HepG2 (cell line): ENCODE results near the gene TXNIP. TPM values are rescaled to one million over a fixed set of nuclear protein-coding genes. Genes with fewer than 3 reads are reported as not detected.

ENCODE experiments used
- CEBPB ChIP-seq: IDR thresholded peaks from 2 replicates; pipeline ENCODE4 v1.6.1; 2011; ENCODE audit warnings: low read depth, low read length, improper control_type of control experiment, borderline replicate concordance
- FOXJ3 ChIP-seq: sonication (generic); formaldehyde crosslinking; IDR thresholded peaks from 2 replicates; pipeline ENCODE4 v1.4.0; 2020; ENCODE audit warnings: missing genetic modification reagents, mild to moderate bottlenecking, borderline replicate concordance
- FOXP1 ChIP-seq, 2 experiments: fragments of 450-650 bp in 1 of 2; IDR thresholded peaks; 2 replicates each; pipeline ENCODE4 v1.6.1; 2017 to 2018; ENCODE audit warnings: antibody characterized with exemption in 1 of 2
- HDAC1 ChIP-seq: sonication (generic); formaldehyde crosslinking; IDR thresholded peaks from 2 replicates; pipeline ENCODE4 v1.5.1; 2020; ENCODE audit warnings: mild to moderate bottlenecking, missing genetic modification reagents
- HMG20B ChIP-seq: conservative IDR thresholded peaks from 2 replicates; pipeline ENCODE4 v1.6.1; 2016; ENCODE audit warnings: missing genetic modification reagents, missing compliant biosample characterization
- HOXA3 ChIP-seq: sonication (generic); formaldehyde crosslinking; IDR thresholded peaks from 2 replicates; pipeline ENCODE4 v1.5.0; 2020; ENCODE audit warnings: missing genetic modification reagents
- MEIS2 ChIP-seq: sonication (generic); formaldehyde crosslinking; IDR thresholded peaks from 2 replicates; pipeline ENCODE4 v1.9.0; 2021; ENCODE audit warnings: mild to moderate bottlenecking, missing genetic modification reagents
- MNT ChIP-seq: fragments of 450-650 bp; IDR thresholded peaks from 2 replicates; pipeline ENCODE4 v1.6.1; 2016
- NR2F6 ChIP-seq, 2 experiments: IDR thresholded peaks; 2 replicates each; pipeline ENCODE4 v1.6.1; 2016; ENCODE audit warnings: antibody characterized with exemption in 1 of 2, mild to moderate bottlenecking in 1 of 2
- PCBP2 ChIP-seq: fragments of 200-400 bp; formaldehyde crosslinking; optimal IDR thresholded peaks from 2 replicates; pipeline ENCODE3; 2018; ENCODE audit warnings: low read length, low read depth; ENCODE audit not compliant: poor library complexity, severe bottlenecking
- RARA ChIP-seq: IDR thresholded peaks from 2 replicates; pipeline ENCODE4 v1.6.1; 2016; ENCODE audit warnings: missing genetic modification reagents, missing compliant biosample characterization
- SRSF9 ChIP-seq: fragments of 200-400 bp; formaldehyde crosslinking; IDR thresholded peaks from 2 replicates; pipeline ENCODE4 v1.6.1; 2018; ENCODE audit warnings: borderline replicate concordance, mild to moderate bottlenecking, low read depth, low read length; ENCODE audit not compliant: insufficient read depth, poor library complexity, severe bottlenecking
- ZGPAT ChIP-seq: IDR thresholded peaks from 2 replicates; pipeline ENCODE4 v1.6.1; 2016; ENCODE audit warnings: mild to moderate bottlenecking
- ZKSCAN5 ChIP-seq: sonication (generic); formaldehyde crosslinking; IDR thresholded peaks from 2 replicates; pipeline ENCODE4 v1.5.1; 2020; ENCODE audit warnings: mild to moderate bottlenecking, missing genetic modification reagents
- polyA plus RNA-seq, 8 experiments: library from polyadenylated mRNA; depleted of rRNA in 3 of 8; stranded (reverse) in 7 of 8; unstranded in 1 of 8; fragments of >200 nt; fragmentation: Illumina TruSeq in 4 of 8; extraction: Trizol in 4 of 8; gene quantifications; 2 replicates each; pipeline versions ENCODE4 v1.2.1 to v1.2.3, GENCODE V29; 2011 to 2016; ENCODE audit warnings: low read depth in 4 of 8, missing spikeins in 1 of 8, mixed read lengths in 1 of 8; ENCODE audit not compliant: insufficient read depth in 1 of 8
- total RNA-seq, 5 experiments: library from RNA; depleted of rRNA; stranded (reverse); fragments of >200 nt; fragmentation: Illumina TruSeq; extraction: Trizol; gene quantifications; 2 replicates each; pipeline ENCODE4 v1.2.3, GENCODE V29; 2016; ENCODE audit warnings: low read depth in 1 of 5
- TF ChIP-seq, protein P1 (sequence below): IDR thresholded peaks from 2 replicates; pipeline ENCODE4 v1.6.1; 2012; ENCODE audit warnings: low read depth, low read length, improper control_type of control experiment

Gene TXNIP
- total and polyA plus RNA-seq, 2 of the 13 experiments (the other 11 are each of a cell fraction or from before 2014, with no cell fraction given): 24.4 to 237 TPM

DNA sequence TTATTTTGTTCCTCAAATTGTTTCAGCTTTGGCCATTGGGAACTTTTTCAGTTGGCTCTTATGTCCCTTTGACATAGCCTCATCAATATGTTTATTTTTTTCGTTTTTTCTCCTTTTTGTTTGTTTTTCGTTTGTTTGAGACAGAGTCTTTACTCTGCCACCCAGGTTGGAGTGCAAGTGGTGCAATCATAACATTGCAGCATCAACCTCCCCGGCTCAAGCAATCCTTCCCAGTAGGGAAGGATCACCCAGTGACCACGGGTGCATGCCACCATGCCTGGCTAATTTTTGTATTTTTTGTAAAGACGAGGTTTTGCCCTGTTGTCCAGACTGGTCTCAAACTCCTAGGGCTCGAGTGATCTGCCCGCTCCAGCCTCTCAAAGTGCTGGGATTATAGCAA, 23.8 kb downstream of the TXNIP start (continued):
- TF ChIP-seq SRSF9 (no peak), CEBPB (peak; percentile 97), ZKSCAN5 (CRISPR knock-in tag) (no peak), FOXJ3 (CRISPR knock-in tag) (peak; percentile 66; the same call in 1 of the 2 replicates), NR2F6 (IDR thresholded peaks at IDR 0.05) (no peak), NR2F6 (CRISPR knock-in tag; IDR thresholded peaks at IDR 0.05) (0 out of 2 replicates have a peak, but pooled peaks have one; percentile 22), FOXP1 (IDR thresholded peaks at IDR 0.05) (peak; percentile 30; the same call in 1 of the 2 replicates), FOXP1 (CRISPR knock-in tag; IDR thresholded peaks at IDR 0.05) (peak; percentile 63), ZGPAT (CRISPR knock-in tag) (peak; percentile 38; the same call in 1 of the 2 replicates), HOXA3 (peak; percentile 27; the same call in 1 of the 2 replicates), PCBP2 (no peak), HMG20B (CRISPR knock-in tag) (0 out of 2 replicates have a peak, but pooled peaks have one; percentile 41), MEIS2 (CRISPR knock-in tag) (no peak), RARA (CRISPR knock-in tag) (peak; percentile 49; the same call in 1 of the 2 replicates), HDAC1 (peak; percentile 62; the same call in 1 of the 2 replicates), MNT (0 out of 2 replicates have a peak, but pooled peaks have one; percentile 12)
- TF ChIP-seq, protein P1, sequence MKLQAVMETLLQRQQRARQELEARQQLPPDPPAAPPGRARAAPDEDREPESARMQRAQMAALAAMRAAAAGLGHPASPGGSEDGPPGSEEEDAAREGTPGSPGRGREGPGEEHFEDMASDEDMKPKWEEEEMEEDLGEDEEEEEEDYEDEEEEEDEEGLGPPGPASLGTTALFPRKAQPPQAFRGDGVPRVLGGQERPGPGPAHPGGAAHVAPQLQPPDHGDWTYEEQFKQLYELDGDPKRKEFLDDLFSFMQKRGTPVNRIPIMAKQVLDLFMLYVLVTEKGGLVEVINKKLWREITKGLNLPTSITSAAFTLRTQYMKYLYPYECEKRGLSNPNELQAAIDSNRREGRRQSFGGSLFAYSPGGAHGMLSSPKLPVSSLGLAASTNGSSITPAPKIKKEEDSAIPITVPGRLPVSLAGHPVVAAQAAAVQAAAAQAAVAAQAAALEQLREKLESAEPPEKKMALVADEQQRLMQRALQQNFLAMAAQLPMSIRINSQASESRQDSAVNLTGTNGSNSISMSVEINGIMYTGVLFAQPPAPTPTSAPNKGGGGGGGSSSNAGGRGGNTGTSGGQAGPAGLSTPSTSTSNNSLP: peak; percentile 21; the same call in 1 of the 2 replicates
